Common myeloid progenitor, CD34-positive (primary cell): ENCODE measurements around the gene ANKRD6.

Experiments used
- CTCF ChIA-PET: fragments of 350-600 bp; sonication (Branson Sonifier 250); formaldehyde crosslinking; loops from one replicate; lab custom pipeline; 2021; ENCODE audit warnings: antibody characterized with exemption; lab: Charles Lee
- POLR2A ChIA-PET: fragments of 350-600 bp; sonication (Branson Sonifier 250); formaldehyde crosslinking; loops from one replicate; lab custom pipeline; 2021; ENCODE audit warnings: antibody characterized with exemption; lab: Charles Lee
- DNase-seq, 3 donors: peaks; one replicate each; pipeline versions ENCODE4 v3.0.0 to v3.0.0-alpha.2; 2013
- H3K27ac ChIP-seq, 2 experiments: 1 replicate in 1 of 2; 2 replicates in 1 of 2; pipeline ENCODE4 v1.7.0; 2013; ENCODE audit warnings: inconsistent platforms in 2 of 2, low read length in 2 of 2, mild to moderate bottlenecking in 2 of 2, low read depth in 1 of 2, moderate library complexity in 1 of 2; ENCODE audit not compliant: severe bottlenecking in 2 of 2, insufficient read depth in 1 of 2, poor library complexity in 1 of 2
- H3K27me3 ChIP-seq, 5 experiments: replicated peaks in 2 of 5; 1 replicate in 3 of 5; 2 replicates in 2 of 5; pipeline versions ENCODE4 v1.6.1 to v1.7.0; 2013; ENCODE audit warnings: low read length in 4 of 5, mild to moderate bottlenecking in 2 of 5, moderate library complexity in 2 of 5, inconsistent platforms in 1 of 5; ENCODE audit not compliant: insufficient read depth in 5 of 5, control insufficient read depth in 4 of 5
- H3K36me3 ChIP-seq, 4 experiments: 1 replicate in 2 of 4; 2 replicates in 2 of 4; pipeline versions ENCODE4 v1.6.1 to v1.7.0; 2013; ENCODE audit warnings: low read length in 3 of 4, control low read depth in 1 of 4, mild to moderate bottlenecking in 1 of 4; ENCODE audit not compliant: control insufficient read depth in 4 of 4, insufficient read depth in 4 of 4
- H3K4me1 ChIP-seq, 4 experiments: 1 replicate in 3 of 4; 2 replicates in 1 of 4; pipeline versions ENCODE4 v1.6.1 to v1.7.1; 2013; ENCODE audit warnings: low read length in 3 of 4, mild to moderate bottlenecking in 3 of 4, control low read depth in 1 of 4, inconsistent platforms in 1 of 4, moderate library complexity in 1 of 4; ENCODE audit not compliant: control insufficient read depth in 4 of 4, insufficient read depth in 4 of 4; ENCODE audit errors: control extremely low read depth in 1 of 4
- H3K4me3 ChIP-seq, 7 experiments: 1 replicate in 4 of 7; 2 replicates in 3 of 7; pipeline versions ENCODE4 v1.5.1 to v1.7.0; 2013; ENCODE audit warnings: mild to moderate bottlenecking in 7 of 7, low read length in 6 of 7, moderate library complexity in 6 of 7, inconsistent platforms in 2 of 7, low read depth in 2 of 7, control low read depth in 1 of 7; ENCODE audit not compliant: insufficient read depth in 4 of 7, control insufficient read depth in 1 of 7; ENCODE audit errors: extremely low read depth in 1 of 7
- H3K9me3 ChIP-seq, 5 experiments: 1 replicate in 4 of 5; 2 replicates in 1 of 5; pipeline versions ENCODE4 v1.6.1 to v1.7.1; 2013; ENCODE audit warnings: low read length in 4 of 5, mild to moderate bottlenecking in 2 of 5, inconsistent platforms in 1 of 5, low read depth in 1 of 5, moderate library complexity in 1 of 5; ENCODE audit not compliant: control insufficient read depth in 4 of 5, insufficient read depth in 2 of 5; ENCODE audit errors: control extremely low read depth in 1 of 5
- WGBS: methylation state at CpG from one replicate; pipeline ENCODE4 v1.1.5; 2013; ENCODE audit not compliant: insufficient coverage; 5-methylcytosine and 5-hydroxymethylcytosine counted together

The ANKRD6 gene

DNA sequence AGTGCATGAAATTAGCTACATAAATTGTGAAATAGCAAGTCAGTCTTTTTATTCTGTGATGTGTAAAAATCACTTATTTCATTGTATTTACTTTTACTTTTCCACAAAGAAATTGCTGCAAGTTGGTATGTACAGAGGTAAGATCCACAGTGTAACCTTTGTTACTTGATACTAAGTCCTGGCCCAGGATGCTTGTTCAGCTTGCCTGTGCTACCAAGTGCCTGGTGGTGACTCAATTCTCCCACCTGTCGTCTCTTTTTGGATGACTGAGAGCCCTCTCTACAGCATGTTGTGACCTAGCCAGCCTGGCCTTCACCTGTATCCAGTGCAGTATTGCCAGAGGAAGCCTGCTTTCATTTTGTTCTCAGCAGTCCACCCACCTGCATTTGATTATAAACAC is 54.9 kb downstream of the ANKRD6 start:
- POLR2A ChIA-PET = no interaction called here
- WGBS = 100% methylated on average over 1 of the region's 1 CpG
- CTCF ChIA-PET = interaction anchor here (0.7 to 2.1 kb wide), 3 partner anchors 8 to 15 kb away, joined by 3 to 7 read pairs (median 4); no protein-coding TSS in a partner anchor
- no peaks in the 10 kb centered on the region for H3K27me3 ChIP-seq
- H3K9me3 ChIP-seq = no peaks in the 10 kb centered on the region
- H3K27ac ChIP-seq = no peak overlapping the region
- DNase-seq = no peak
- no peak overlapping the region for H3K4me3 ChIP-seq
- no peaks in the 10 kb centered on the region for H3K36me3 ChIP-seq
- H3K4me1 ChIP-seq = peaks cover 0 to 9% (median 4%) of the 10 kb centered on the region in 4 experiments

DNA sequence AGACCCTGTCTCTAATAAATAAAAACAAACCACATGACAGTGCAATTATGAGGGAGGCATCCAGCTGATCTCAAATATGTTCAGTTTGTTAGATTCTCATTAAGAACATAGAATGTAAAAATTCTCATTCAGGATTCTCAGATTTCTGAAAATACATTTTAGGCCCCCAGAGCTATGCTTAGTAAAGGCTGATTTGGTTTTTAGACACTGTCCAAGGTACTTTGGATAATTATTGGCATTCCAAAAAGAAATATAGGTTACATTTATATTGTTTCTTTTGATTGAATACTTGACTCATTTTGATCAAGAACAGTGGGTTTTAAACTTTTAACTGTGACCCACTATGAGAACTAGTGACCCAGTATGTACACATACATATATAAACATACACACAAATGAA is 55.5 kb downstream of the ANKRD6 start:
- H3K9me3 ChIP-seq = no peaks in the 10 kb centered on the region
- DNase-seq = no peak
- no peaks in the 10 kb centered on the region for H3K36me3 ChIP-seq
- H3K27ac ChIP-seq = no peak overlapping the region
- CTCF ChIA-PET = interaction anchor here (0.7 to 2.1 kb wide), 3 partner anchors 8 to 14 kb away, joined by 3 to 7 read pairs (median 4); no protein-coding TSS in a partner anchor
- no peak overlapping the region for H3K4me3 ChIP-seq
- H3K27me3 ChIP-seq = no peaks in the 10 kb centered on the region
- peaks cover 0 to 11% (median 4%) of the 10 kb centered on the region in 4 experiments for H3K4me1 ChIP-seq
- POLR2A ChIA-PET = no interaction called here

DNA sequence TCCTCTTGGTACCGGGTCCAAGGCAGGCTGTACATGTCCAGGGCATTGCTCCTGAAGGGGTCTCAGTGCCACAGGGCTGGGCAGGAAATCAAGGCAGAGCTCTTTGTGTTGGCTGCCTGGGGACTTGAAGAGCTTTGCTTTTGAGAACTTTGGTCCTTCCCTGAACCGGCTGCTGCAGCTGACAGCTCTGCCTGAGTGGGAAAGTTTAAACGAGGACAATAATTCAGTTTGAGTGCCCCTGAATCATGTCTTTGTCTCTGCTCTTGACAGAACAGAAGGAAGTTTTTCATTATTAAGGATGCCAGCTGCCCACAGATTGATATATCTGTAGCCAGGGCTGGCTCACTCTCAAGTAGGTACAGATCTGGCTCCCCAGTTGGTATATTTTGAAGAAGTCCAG is 56.1 kb downstream of the ANKRD6 start:
- Histone ChIP-seq H3K4me1 (peaks cover 0 to 14% (median 4%) of the 10 kb centered on the region in 4 experiments), H3K27ac (no peak overlapping the region), H3K36me3 (no peaks in the 10 kb centered on the region), H3K9me3 (no peaks in the 10 kb centered on the region), H3K27me3 (no peaks in the 10 kb centered on the region), H3K4me3 (no peak overlapping the region)
- 8% methylated on average over 3 of the region's 3 CpGs for WGBS
- ChIA-PET POLR2A (no interaction called here), CTCF (interaction anchor here (2.1 kb wide), 1 partner anchor 13 kb away, joined by 7 read pairs; no protein-coding TSS in a partner anchor)
- DNase-seq = peak in 2 of 3 donors; percentile 29 to 56

DNA sequence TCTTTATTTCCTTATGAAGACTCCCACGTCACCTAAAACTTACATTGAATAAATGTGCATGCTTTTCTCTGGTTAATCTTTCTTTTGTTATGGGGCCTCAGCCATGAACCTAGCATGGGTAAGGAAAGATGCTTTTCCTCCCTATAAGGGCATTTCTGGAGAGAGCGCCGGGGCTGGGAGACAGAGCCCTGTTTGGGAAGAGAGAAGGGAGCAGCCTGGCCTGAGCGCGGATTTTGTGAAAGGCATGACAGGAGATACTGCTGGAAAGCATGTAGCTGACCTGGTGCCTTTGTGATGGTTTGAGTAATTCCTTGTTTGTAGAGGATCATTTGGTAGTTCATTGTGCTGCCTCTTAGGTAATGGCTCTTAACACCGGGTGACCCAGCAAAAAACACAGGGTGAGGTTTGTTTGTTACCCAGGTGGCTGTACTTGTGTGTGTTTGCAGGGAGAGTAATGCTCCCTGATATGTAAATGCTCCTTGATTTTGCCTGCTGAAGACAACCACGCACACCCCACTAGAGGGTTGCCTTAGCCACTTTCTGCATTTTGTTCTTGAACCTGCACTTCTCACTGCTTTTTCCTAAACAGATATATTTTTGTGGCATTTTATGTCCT is 59.2 kb downstream of the ANKRD6 start:
- H3K9me3 ChIP-seq = no peaks in the 10 kb centered on the region
- POLR2A ChIA-PET = interaction anchor here (0.6 to 0.7 kb wide), 2 partner anchors 12 to 87 kb away, joined by 3 read pairs; no protein-coding TSS in a partner anchor
- H3K27ac ChIP-seq = no peak overlapping the region
- no peaks in the 10 kb centered on the region for H3K36me3 ChIP-seq
- DNase-seq = no peak
- CTCF ChIA-PET = interaction anchor here (0.9 to 1.0 kb wide), 2 partner anchors 55 to 108 kb away, joined by 3 read pairs; no protein-coding TSS in a partner anchor
- H3K27me3 ChIP-seq = no peaks in the 10 kb centered on the region
- no peak overlapping the region for H3K4me3 ChIP-seq
- H3K4me1 ChIP-seq = peaks cover 0 to 40% (median 12%) of the 10 kb centered on the region in 4 experiments
- WGBS = 100% methylated on average over 3 of the region's 7 CpGs

DNA sequence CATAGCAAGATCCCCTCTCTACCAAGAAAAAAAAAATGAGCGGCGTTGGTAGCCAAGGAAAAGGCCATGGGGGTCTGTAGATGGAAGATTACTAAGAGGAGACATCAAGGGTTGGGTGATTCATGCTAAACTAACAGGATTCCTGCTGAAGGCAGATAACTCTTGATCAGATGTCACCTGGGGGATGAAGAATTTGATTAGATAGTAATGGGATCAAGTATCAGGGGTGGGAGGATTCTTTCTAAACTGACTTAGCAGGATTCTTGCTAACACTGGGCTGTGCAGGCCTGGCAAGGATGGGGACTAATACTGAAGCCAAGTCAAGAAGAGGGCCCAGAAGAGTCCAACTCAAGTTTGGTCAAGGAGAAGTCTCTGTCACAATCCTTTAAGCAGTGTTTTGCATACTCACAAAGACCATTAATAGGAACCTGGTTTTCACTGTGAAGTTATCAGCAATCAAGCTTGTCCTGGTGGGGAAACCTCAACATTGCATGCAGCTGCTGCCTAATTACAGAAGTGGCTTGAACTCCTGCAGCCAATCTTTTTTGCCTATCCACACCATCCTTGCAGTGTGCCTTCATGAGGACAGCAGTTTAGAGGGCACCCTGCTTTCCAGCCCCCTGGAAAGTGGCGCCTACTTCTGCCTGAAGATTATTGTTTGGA is 61.3 kb downstream of the ANKRD6 start:
- H3K4me1 ChIP-seq = peaks cover 0 to 36% (median 9%) of the 10 kb centered on the region in 4 experiments
- no peak overlapping the region for H3K4me3 ChIP-seq
- no CpG with 5 or more reads among the region's 3 CpGs for WGBS
- POLR2A ChIA-PET = no interaction called here
- peak; percentile 49 to 75 (median 70) for DNase-seq
- H3K9me3 ChIP-seq = no peaks in the 10 kb centered on the region
- no peak overlapping the region for H3K27ac ChIP-seq
- no peaks in the 10 kb centered on the region for H3K27me3 ChIP-seq
- CTCF ChIA-PET = interaction anchor here (1.0 to 4.3 kb wide), 3 partner anchors 13 to 87 kb away, joined by 3 to 20 read pairs (median 5); no protein-coding TSS in a partner anchor
- no peaks in the 10 kb centered on the region for H3K36me3 ChIP-seq

DNA sequence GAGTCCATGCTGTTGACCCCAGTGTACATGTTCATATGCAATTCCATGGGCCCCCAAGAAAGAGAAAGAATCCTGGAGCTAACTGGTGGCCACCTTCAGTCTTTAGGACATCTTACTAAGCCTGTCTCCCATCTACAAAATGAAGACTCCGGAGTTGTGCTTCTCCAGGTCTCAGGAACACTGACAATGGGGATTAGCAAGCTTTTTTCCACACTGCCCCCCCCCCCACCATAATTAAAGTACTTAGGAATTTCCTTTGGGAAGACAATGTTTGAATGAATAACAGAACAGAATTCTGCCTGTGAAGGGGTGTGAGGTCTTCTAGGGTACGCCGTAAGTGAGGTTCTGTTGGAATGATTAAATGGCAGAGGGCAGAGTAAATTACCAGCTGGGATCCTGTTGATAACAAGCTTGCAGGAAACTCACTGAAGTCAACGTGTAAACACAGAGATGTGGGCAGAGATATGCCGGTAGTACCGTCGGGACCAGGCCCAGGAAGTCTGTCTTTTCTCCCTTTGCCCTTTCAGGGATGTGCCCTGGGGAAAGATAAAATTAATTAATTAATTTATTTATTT is 63.1 kb downstream of the ANKRD6 start:
- POLR2A ChIA-PET = interaction anchor here (0.5 to 0.7 kb wide), 2 partner anchors 531 to 610 kb away, joined by 3 to 7 read pairs; no protein-coding TSS in a partner anchor
- Histone ChIP-seq H3K27ac (no peak overlapping the region), H3K9me3 (no peaks in the 10 kb centered on the region), H3K36me3 (no peaks in the 10 kb centered on the region), H3K4me1 (peaks cover 0 to 33% (median 8%) of the 10 kb centered on the region in 4 experiments), H3K4me3 (peak overlapping the region in 2 of 7 experiments; percentile 22 to 40), H3K27me3 (no peaks in the 10 kb centered on the region)
- peak; percentile 50 to 78 (median 59) for DNase-seq
- 0% methylated on average over 2 of the region's 7 CpGs for WGBS
- CTCF ChIA-PET = interaction anchor here (0.6 to 4.3 kb wide), 6 partner anchors 8 to 65 kb away, joined by 3 to 20 read pairs (median 3); no protein-coding TSS in a partner anchor
